H9 (cell line): ENCODE measurements around the gene CDH4. TPM values are rescaled to one million over a fixed set of nuclear protein-coding genes. Genes with fewer than 3 reads are reported as not detected.

Experiments
- DNase-seq: peaks from one replicate; pipeline ENCODE4 v3.0.0-alpha.2; 2017
- H2AFZ ChIP-seq: one replicate; pipeline ENCODE4 v1.6.1; 2013; ENCODE audit warnings: mild to moderate bottlenecking, low read length, control low read depth, moderate library complexity
- H2AK5ac ChIP-seq: 2 replicates; pipeline ENCODE4 v1.6.1; 2013; ENCODE audit warnings: low read length, control low read depth, mixed read lengths; ENCODE audit not compliant: insufficient read length
- H2BK120ac ChIP-seq: one replicate; pipeline ENCODE4 v1.6.1; 2013; ENCODE audit warnings: low read depth, mild to moderate bottlenecking, low read length, control low read depth, inconsistent platforms; ENCODE audit not compliant: poor library complexity, severe bottlenecking
- H2BK12ac ChIP-seq: 2 replicates; pipeline ENCODE4 v1.6.1; 2013; ENCODE audit warnings: low read length, control low read depth, mixed read lengths, low read depth; ENCODE audit not compliant: insufficient read length
- H2BK15ac ChIP-seq: 2 replicates; pipeline ENCODE4 v1.6.1; 2013; ENCODE audit warnings: low read depth, low read length, control low read depth
- H2BK20ac ChIP-seq: one replicate; pipeline ENCODE4 v1.6.1; 2013; ENCODE audit warnings: low read depth, mild to moderate bottlenecking, low read length, control low read depth, inconsistent platforms; ENCODE audit not compliant: poor library complexity, severe bottlenecking
- H2BK5ac ChIP-seq: 2 replicates; pipeline ENCODE4 v1.6.1; 2013; ENCODE audit warnings: low read length, control low read depth, mixed read lengths; ENCODE audit not compliant: insufficient read length
- H3K14ac ChIP-seq: 2 replicates; pipeline ENCODE4 v1.6.1; 2013; ENCODE audit warnings: low read length, control low read depth; ENCODE audit not compliant: insufficient read depth
- H3K18ac ChIP-seq: 2 replicates; pipeline ENCODE4 v1.6.1; 2013; ENCODE audit warnings: low read depth, mild to moderate bottlenecking, mixed read lengths, low read length, control low read depth; ENCODE audit not compliant: insufficient read length
- H3K23ac ChIP-seq: 2 replicates; pipeline ENCODE4 v1.6.1; 2013; ENCODE audit warnings: low read length, control low read depth, mixed read lengths, low read depth; ENCODE audit not compliant: insufficient read length
- H3K23me2 ChIP-seq: 2 replicates; pipeline ENCODE4 v1.6.1; 2013; ENCODE audit warnings: low read depth, mild to moderate bottlenecking, mixed read lengths, low read length, control low read depth; ENCODE audit not compliant: insufficient read length, poor library complexity, severe bottlenecking
- H3K27ac ChIP-seq: 2 replicates; pipeline ENCODE4 v1.5.1; 2013; ENCODE audit warnings: low read length, control low read depth, mixed read lengths, low read depth; ENCODE audit not compliant: insufficient read length
- H3K27me3 ChIP-seq: 2 replicates; pipeline ENCODE4 v1.6.1; 2013; ENCODE audit warnings: low read length, control low read depth, inconsistent platforms; ENCODE audit not compliant: insufficient read depth
- H3K4ac ChIP-seq: 2 replicates; pipeline ENCODE4 v1.6.1; 2013; ENCODE audit warnings: low read depth, mild to moderate bottlenecking, control low read depth, inconsistent platforms, low read length, moderate library complexity
- H3K4me1 ChIP-seq: 2 replicates; pipeline ENCODE4 v1.6.1; 2013; ENCODE audit warnings: low read length, control low read depth, inconsistent platforms; ENCODE audit not compliant: insufficient read depth
- H3K4me2 ChIP-seq: 2 replicates; pipeline ENCODE4 v1.6.1; 2013; ENCODE audit warnings: low read length, control low read depth, mixed read lengths; ENCODE audit not compliant: insufficient read length, insufficient read depth
- H3K56ac ChIP-seq: 2 replicates; pipeline ENCODE4 v1.6.1; 2013; ENCODE audit warnings: low read depth, mild to moderate bottlenecking, mixed read lengths, low read length, control low read depth; ENCODE audit not compliant: insufficient read length
- H3K79me1 ChIP-seq: 2 replicates; pipeline ENCODE4 v1.6.1; 2013; ENCODE audit warnings: low read depth, mild to moderate bottlenecking, moderate library complexity, low read length, control low read depth, inconsistent platforms; ENCODE audit not compliant: insufficient read depth, poor library complexity, severe bottlenecking
- H3K79me2 ChIP-seq: 2 replicates; pipeline ENCODE4 v1.6.1; 2013; ENCODE audit warnings: low read length, control low read depth, inconsistent platforms; ENCODE audit not compliant: insufficient read depth
- H3K9ac ChIP-seq: 2 replicates; pipeline ENCODE4 v1.6.1; 2013; ENCODE audit warnings: low read length, control low read depth, mixed read lengths; ENCODE audit not compliant: insufficient read length; ENCODE audit errors: extremely low read depth
- H3K9me3 ChIP-seq: one replicate; pipeline ENCODE4 v1.6.1; 2013; ENCODE audit warnings: low read depth, low read length, inconsistent platforms; ENCODE audit not compliant: control insufficient read depth
- H3T11ph ChIP-seq: one replicate; pipeline ENCODE4 v1.6.1; 2013; ENCODE audit warnings: mild to moderate bottlenecking, low read length, control low read depth, inconsistent platforms
- H4K20me1 ChIP-seq: one replicate; pipeline ENCODE4 v1.6.1; 2013; ENCODE audit not compliant: control insufficient read depth, insufficient read length, insufficient read depth
- H4K5ac ChIP-seq: 2 replicates; pipeline ENCODE4 v1.6.1; 2013; ENCODE audit warnings: low read depth, mild to moderate bottlenecking, mixed read lengths, low read length, control low read depth; ENCODE audit not compliant: insufficient read length
- H4K8ac ChIP-seq: replicated peaks from 2 replicates; pipeline ENCODE4 v1.6.1; 2013; ENCODE audit warnings: low read length, control low read depth, mixed read lengths, low read depth; ENCODE audit not compliant: insufficient read length
- H4K91ac ChIP-seq: 2 replicates; pipeline ENCODE4 v1.6.1; 2013; ENCODE audit warnings: low read depth, mild to moderate bottlenecking, moderate library complexity, mixed read lengths, low read length, control low read depth; ENCODE audit not compliant: insufficient read length
- H3K27ac Mint-ChIP-seq, 3 experiments: 2 replicates in 2 of 3; 3 replicates in 1 of 3; pipeline ENCODE4 v1.8.0; 2020 to 2021; ENCODE audit warnings: mixed read lengths in 3 of 3, mild to moderate bottlenecking in 1 of 3, moderate library complexity in 1 of 3
- H3K27me3 Mint-ChIP-seq: 2 replicates; pipeline ENCODE4 v1.8.0; 2021; ENCODE audit warnings: low read depth, mild to moderate bottlenecking, moderate library complexity, mixed read lengths
- H3K36me3 Mint-ChIP-seq, 3 experiments: 2 replicates in 2 of 3; 3 replicates in 1 of 3; pipeline ENCODE4 v1.8.0; 2020 to 2021; ENCODE audit warnings: low read depth in 3 of 3, mixed read lengths in 3 of 3; ENCODE audit not compliant: insufficient read depth in 1 of 3
- H3K4me1 Mint-ChIP-seq, 2 experiments: 2 replicates each; pipeline ENCODE4 v1.8.0; 2020; ENCODE audit warnings: mixed read lengths in 2 of 2
- H3K4me3 Mint-ChIP-seq, 2 experiments: 2 replicates in 1 of 2; 3 replicates in 1 of 2; pipeline ENCODE4 v1.8.0; 2020 to 2021; ENCODE audit warnings: mild to moderate bottlenecking in 2 of 2, mixed read lengths in 2 of 2, moderate library complexity in 1 of 2
- H3K9me3 Mint-ChIP-seq, 2 experiments: 2 replicates in 1 of 2; 3 replicates in 1 of 2; pipeline ENCODE4 v1.8.0; 2020; ENCODE audit warnings: mild to moderate bottlenecking in 2 of 2, mixed read lengths in 2 of 2, moderate library complexity in 1 of 2
- CTCF ChIP-seq: fragments of 200-600 bp; sonication (generic); conservative IDR thresholded peaks from 3 replicates; pipeline ENCODE4 v1.8.0; 2021; ENCODE audit warnings: antibody characterized with exemption, mild to moderate bottlenecking
- WGBS: extraction: QIAGEN DNeasy Blood & Tissue Kit; methylation state at CpG from one replicate; pipeline ENCODE4 v1.1.7; 2013; ENCODE audit warnings: missing lambda C conversion rate, low lambda C conversion rate, mixed read lengths; ENCODE audit not compliant: insufficient read length; ENCODE audit errors: extremely low coverage; 5-methylcytosine and 5-hydroxymethylcytosine counted together
- total RNA-seq: library from RNA; stranded (reverse); gene quantifications from 2 replicates; pipeline ENCODE4 v1.2.1, GENCODE V29; 2021

The CDH4 gene
- total RNA-seq, 1 experiment from 2014 or later, result 3.0 TPM

- no peak overlapping the region for H2AK5ac ChIP-seq
- no CpG with 5 or more reads among the region's 9 CpGs for WGBS
- H4K5ac ChIP-seq, result no peak overlapping the region
- H3K9me3 ChIP-seq, result no peaks in the 10 kb centered on the region
- no peak overlapping the region for H2AFZ ChIP-seq
- no peak for TF ChIP-seq CTCF
- no peak overlapping the region for H2BK15ac ChIP-seq
- no peak overlapping the region for H2BK20ac ChIP-seq
- Mint-ChIP-seq H3K27ac (no peak overlapping the region), H3K9me3 (peaks cover 8 to 9% of the 10 kb centered on the region in 2 experiments), H3K36me3 (peaks cover 0 to 11% (median 6%) of the 10 kb centered on the region in 3 experiments; a peak in 5 of 7 replicates), H3K4me3 (no peak overlapping the region), H3K27me3 (peaks cover 24% of the 10 kb centered on the region), H3K4me1 (peaks cover 21 to 23% of the 10 kb centered on the region in 2 experiments)
- no peaks in the 10 kb centered on the region for H3K79me1 ChIP-seq
- no peak overlapping the region for H3T11ph ChIP-seq
- H3K27me3 ChIP-seq, result no peaks in the 10 kb centered on the region; the same call in 1 of the 2 replicates
- H2BK12ac ChIP-seq, result no peak overlapping the region
- no peak overlapping the region for H3K14ac ChIP-seq
- H3K9ac ChIP-seq, result no peak overlapping the region
- H3K56ac ChIP-seq, result no peak overlapping the region
- no peak overlapping the region for H3K18ac ChIP-seq
- DNase-seq, result peak; percentile 14
- no peak overlapping the region for H3K4me2 ChIP-seq
- H3K27ac ChIP-seq, result no peak overlapping the region
- no peak overlapping the region for H2BK120ac ChIP-seq
- no peak overlapping the region for H2BK5ac ChIP-seq
- no peaks in the 10 kb centered on the region for H3K79me2 ChIP-seq
- no peak overlapping the region for H4K8ac ChIP-seq
- H3K4me1 ChIP-seq, result no peaks in the 10 kb centered on the region
- no peak overlapping the region for H3K23ac ChIP-seq
- H4K91ac ChIP-seq, result no peak overlapping the region
- no peaks in the 10 kb centered on the region for H4K20me1 ChIP-seq
- no peak overlapping the region for H3K4ac ChIP-seq
- no peaks in the 10 kb centered on the region for H3K23me2 ChIP-seq
Measured at GRCh38 chr20:61477451-61477861, 225.4 kb downstream of the CDH4 start.
